Caco-2 (cell line): ENCODE data around the gene ARHGEF35. TPM values are rescaled to one million over a fixed set of nuclear protein-coding genes. Genes with fewer than 3 reads are reported as not detected.

ENCODE experiments used
- BruUV-seq: library from RNA; stranded (reverse); fragments of 400-500 nt; replicated peaks from 2 replicates; lab custom pipeline; 2021; lab: Mats Ljungman, UMichigan
- CTCF ChIA-PET: fragments of 300-600 bp; sonication (Branson Sonifier 250); formaldehyde crosslinking; loops from one replicate; lab custom pipeline; 2022; ENCODE audit warnings: antibody characterized with exemption; lab: Charles Lee
- POLR2A ChIA-PET: fragments of 300-600 bp; sonication (Branson Sonifier 250); formaldehyde crosslinking; loops from one replicate; lab custom pipeline; 2022; ENCODE audit warnings: antibody characterized with exemption; lab: Charles Lee
- DNase-seq, 2 experiments: peaks; one replicate each; pipeline versions ENCODE4 v3.0.0 to v3.0.0-alpha.2; 2020 to 2022
- H3K27me3 ChIP-seq: replicated peaks from 2 replicates; pipeline ENCODE4 v1.6.0; 2011; ENCODE audit warnings: low read length; ENCODE audit not compliant: control insufficient read depth, insufficient read depth
- H3K36me3 ChIP-seq: 2 replicates; pipeline ENCODE4 v1.5.1; 2011; ENCODE audit warnings: low read length; ENCODE audit not compliant: control insufficient read depth, insufficient read depth
- H3K4me1 ChIP-seq: fragments of 250-450 bp; sonication (Bioruptor Pico); 2 replicates; pipeline ENCODE4 v1.5.1; 2020; ENCODE audit warnings: mild to moderate bottlenecking
- H3K4me3 ChIP-seq: 2 replicates; pipeline ENCODE4 v1.5.1; 2011; ENCODE audit warnings: low read depth, mild to moderate bottlenecking, control low read depth, low read length
- H3K9me3 ChIP-seq: fragments of 250-450 bp; sonication (Bioruptor Pico); 2 replicates; pipeline ENCODE4 v1.5.1; 2020; ENCODE audit warnings: mild to moderate bottlenecking, moderate library complexity
- H3K27ac Mint-ChIP-seq: one replicate; pipeline ENCODE4 v1.8.0; 2022; ENCODE audit warnings: mixed read lengths; ENCODE audit not compliant: unreplicated experiment
- H3K27me3 Mint-ChIP-seq: one replicate; pipeline ENCODE4 v1.8.0; 2022; ENCODE audit warnings: mixed read lengths; ENCODE audit not compliant: insufficient read depth, unreplicated experiment
- H3K36me3 Mint-ChIP-seq: one replicate; pipeline ENCODE4 v1.8.0; 2022; ENCODE audit warnings: mild to moderate bottlenecking, mixed read lengths; ENCODE audit not compliant: insufficient read depth, unreplicated experiment
- H3K4me1 Mint-ChIP-seq: one replicate; pipeline ENCODE4 v1.8.0; 2022; ENCODE audit warnings: low read depth, mixed read lengths; ENCODE audit not compliant: unreplicated experiment
- H3K4me3 Mint-ChIP-seq: one replicate; pipeline ENCODE4 v1.8.0; 2022; ENCODE audit warnings: mild to moderate bottlenecking, moderate library complexity, mixed read lengths; ENCODE audit not compliant: unreplicated experiment
- H3K9me3 Mint-ChIP-seq: one replicate; pipeline ENCODE4 v1.8.0; 2022; ENCODE audit warnings: mixed read lengths; ENCODE audit not compliant: unreplicated experiment
- CTCF ChIP-seq, 2 experiments: fragments of 200-600 bp in 1 of 2; IDR thresholded peaks; 1 replicate in 1 of 2; 2 replicates in 1 of 2; pipeline versions ENCODE4 v1.5.1 to v1.8.0; 2011 to 2022; ENCODE audit warnings: antibody characterized with exemption in 1 of 2, control low read depth in 1 of 2, inconsistent platforms in 1 of 2, low read depth in 1 of 2, low read length in 1 of 2, mild to moderate bottlenecking in 1 of 2, moderate library complexity in 1 of 2; ENCODE audit not compliant: insufficient read depth in 1 of 2, severe bottlenecking in 1 of 2, unreplicated experiment in 1 of 2
- intact Hi-C: fragments of 100-400 bp; cut with micrococcal nuclease; formaldehyde crosslinking; loops from one replicate; pipeline ENCODE4 v1.10.0; 2022; ENCODE audit not compliant: unreplicated experiment
- total RNA-seq: library from RNA; stranded (reverse); gene quantifications from 2 replicates; pipeline ENCODE4 v1.2.3, GENCODE V29; 2022

The ARHGEF35 gene
- total RNA-seq, 1 experiment from 2014 or later, result 20.5 TPM

- H3K4me3 Mint-ChIP-seq, result no peak overlapping the region
- H3K9me3 Mint-ChIP-seq, result no peaks in the 10 kb centered on the region
- intact Hi-C loops, result no loop called here
- H3K4me3 ChIP-seq, result no peak overlapping the region
- POLR2A ChIA-PET, result no interaction called here
- no peaks in the 10 kb centered on the region for H3K27me3 ChIP-seq
- H3K27me3 Mint-ChIP-seq, result peaks cover 18% of the 10 kb centered on the region
- no peak for DNase-seq
- H3K36me3 ChIP-seq, result no peaks in the 10 kb centered on the region
- no TSS peak for BruUV-seq
- no peak for TF ChIP-seq CTCF (IDR thresholded peaks at IDR 0.05; ENCODE audit: insufficient read depth in 1 of 2, low read depth in 1 of 2, low read length in 1 of 2, severe bottlenecking in 1 of 2, unreplicated experiment in 1 of 2)
- no peaks in the 10 kb centered on the region for H3K4me1 ChIP-seq
- CTCF ChIA-PET, result no interaction called here
- H3K36me3 Mint-ChIP-seq, result no peaks in the 10 kb centered on the region
- H3K27ac Mint-ChIP-seq, result no peak overlapping the region
- no peaks in the 10 kb centered on the region for H3K4me1 Mint-ChIP-seq
- H3K9me3 ChIP-seq, result no peaks in the 10 kb centered on the region
Measured at GRCh38 chr7:144158861-144159260, 36.8 kb downstream of the ARHGEF35 start.

GRCh38 chr7:144148224-144148827 is 47.3 kb downstream of the ARHGEF35 start:
- ChIA-PET POLR2A (no interaction called here), CTCF (no interaction called here)
- no TSS peak for BruUV-seq
- Mint-ChIP-seq H3K4me1 (no peaks in the 10 kb centered on the region), H3K27ac (no peak overlapping the region), H3K9me3 (peaks cover 51% of the 10 kb centered on the region), H3K36me3 (no peaks in the 10 kb centered on the region), H3K4me3 (no peak overlapping the region), H3K27me3 (peaks cover 4% of the 10 kb centered on the region)
- TF ChIP-seq CTCF (IDR thresholded peaks at IDR 0.05; ENCODE audit: insufficient read depth in 1 of 2, low read depth in 1 of 2, low read length in 1 of 2, severe bottlenecking in 1 of 2, unreplicated experiment in 1 of 2), result no peak
- Histone ChIP-seq H3K9me3 (peaks cover 34% of the 10 kb centered on the region), H3K4me3 (no peak overlapping the region), H3K4me1 (no peaks in the 10 kb centered on the region), H3K36me3 (no peaks in the 10 kb centered on the region), H3K27me3 (no peaks in the 10 kb centered on the region)
- DNase-seq, result no peak
- intact Hi-C loops, result no loop called here

GRCh38 chr7:144144426-144144825 is 51.2 kb downstream of the ARHGEF35 start:
- ChIA-PET CTCF (no interaction called here), POLR2A (no interaction called here)
- Mint-ChIP-seq H3K36me3 (no peaks in the 10 kb centered on the region), H3K4me1 (no peaks in the 10 kb centered on the region), H3K4me3 (no peak overlapping the region), H3K9me3 (peaks cover 56% of the 10 kb centered on the region), H3K27ac (no peak overlapping the region), H3K27me3 (no peaks in the 10 kb centered on the region)
- Histone ChIP-seq H3K36me3 (no peaks in the 10 kb centered on the region), H3K4me1 (no peaks in the 10 kb centered on the region), H3K27me3 (no peaks in the 10 kb centered on the region), H3K4me3 (no peak overlapping the region), H3K9me3 (peaks cover 22% of the 10 kb centered on the region)
- DNase-seq, result no peak
- no peak for TF ChIP-seq CTCF (IDR thresholded peaks at IDR 0.05; ENCODE audit: insufficient read depth in 1 of 2, low read depth in 1 of 2, low read length in 1 of 2, severe bottlenecking in 1 of 2, unreplicated experiment in 1 of 2)
- no TSS peak for BruUV-seq
- intact Hi-C loops, result no loop called here
